NT2/D1 (cell line): Measurements from ENCODE around the gene NAT9.

Experiments
- DNase-seq: peaks from one replicate; pipeline ENCODE4 v3.0.0-alpha.2; 2011; ENCODE audit warnings: low read depth, low spot score
- H3K27me3 ChIP-seq: 2 replicates; pipeline ENCODE4 v1.6.0; 2011; ENCODE audit warnings: mild to moderate bottlenecking; ENCODE audit not compliant: insufficient read length, insufficient read depth
- H3K36me3 ChIP-seq: 2 replicates; pipeline ENCODE4 v1.6.1; 2011; ENCODE audit warnings: mild to moderate bottlenecking, low read length, mixed read lengths; ENCODE audit not compliant: insufficient read depth, insufficient read length
- H3K4me1 ChIP-seq: 2 replicates; pipeline ENCODE4 v1.5.1; 2011; ENCODE audit not compliant: insufficient read depth, insufficient read length
- H3K4me3 ChIP-seq: 2 replicates; pipeline ENCODE4 v1.5.1; 2011; ENCODE audit warnings: low read depth; ENCODE audit not compliant: insufficient read length
- H3K9ac ChIP-seq: 2 replicates; pipeline ENCODE4 v1.6.0; 2011; ENCODE audit warnings: low read depth; ENCODE audit not compliant: insufficient read length
- H3K9me3 ChIP-seq: 2 replicates; pipeline ENCODE4 v1.5.1; 2011; ENCODE audit warnings: mild to moderate bottlenecking, low read length; ENCODE audit not compliant: insufficient read depth
- SUZ12 ChIP-seq: IDR thresholded peaks from 2 replicates; pipeline ENCODE4 v1.6.1; 2011; ENCODE audit not compliant: insufficient read length, insufficient read depth; ENCODE audit errors: extremely low read depth
- YY1 ChIP-seq: IDR thresholded peaks from 2 replicates; pipeline ENCODE4 v1.6.1; 2011; ENCODE audit not compliant: insufficient read length, insufficient read depth
- ZNF274 ChIP-seq: IDR thresholded peaks from 2 replicates; pipeline ENCODE4 v1.6.1; 2011; ENCODE audit warnings: mild to moderate bottlenecking, low read depth, low read length

Gene NAT9

DNA sequence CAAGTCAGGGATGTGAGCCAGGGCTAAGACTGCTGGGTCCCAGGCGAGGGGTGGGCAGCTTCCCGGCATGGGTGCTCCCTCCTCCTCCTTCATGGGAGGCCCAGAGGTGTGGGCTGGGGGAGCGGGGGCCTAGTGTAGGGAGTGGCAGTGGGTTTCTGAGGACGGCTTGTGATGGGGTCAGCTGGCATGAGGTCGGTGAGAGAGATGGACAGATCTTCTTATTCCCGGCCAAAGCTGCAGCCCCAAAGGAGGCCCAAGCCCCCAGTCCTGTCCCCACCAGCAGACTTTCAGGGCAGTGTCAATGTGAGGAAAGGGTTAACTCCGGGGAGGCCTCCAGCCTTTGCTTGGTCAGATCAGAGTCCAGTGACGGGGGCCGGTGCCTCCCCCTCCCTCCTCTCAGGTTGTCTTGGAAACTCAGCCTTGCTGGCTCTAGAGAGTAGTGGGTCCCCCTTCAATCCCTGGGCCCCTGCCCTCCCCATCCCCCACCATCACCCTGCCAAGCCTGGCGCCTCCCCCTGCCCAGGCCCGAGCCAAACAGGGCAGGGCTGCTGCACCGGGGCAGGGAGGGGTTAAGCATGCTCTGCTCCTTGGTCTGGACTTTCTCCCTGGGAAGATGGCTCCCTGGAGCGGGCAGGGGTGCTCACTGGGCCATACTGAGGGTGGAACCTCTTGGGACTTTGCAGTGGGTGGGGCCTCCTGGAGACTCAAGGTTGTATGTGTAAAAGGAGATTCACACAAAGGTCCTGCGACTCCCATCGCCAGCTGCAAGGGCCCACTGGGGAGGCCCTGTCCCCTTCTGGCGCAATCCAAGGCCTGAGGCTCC is 12.4 kb downstream of the NAT9 start:
- H3K9ac ChIP-seq = no peak overlapping the region
- no peak for DNase-seq
- no peaks in the 10 kb centered on the region for H3K9me3 ChIP-seq
- H3K4me1 ChIP-seq = peaks cover 40% of the 10 kb centered on the region
- H3K36me3 ChIP-seq = peaks cover 42% of the 10 kb centered on the region
- TF ChIP-seq ZNF274 = no peak
- no peak for TF ChIP-seq SUZ12
- no peak for TF ChIP-seq YY1
- H3K27me3 ChIP-seq = no peaks in the 10 kb centered on the region
- no peak overlapping the region for H3K4me3 ChIP-seq

DNA sequence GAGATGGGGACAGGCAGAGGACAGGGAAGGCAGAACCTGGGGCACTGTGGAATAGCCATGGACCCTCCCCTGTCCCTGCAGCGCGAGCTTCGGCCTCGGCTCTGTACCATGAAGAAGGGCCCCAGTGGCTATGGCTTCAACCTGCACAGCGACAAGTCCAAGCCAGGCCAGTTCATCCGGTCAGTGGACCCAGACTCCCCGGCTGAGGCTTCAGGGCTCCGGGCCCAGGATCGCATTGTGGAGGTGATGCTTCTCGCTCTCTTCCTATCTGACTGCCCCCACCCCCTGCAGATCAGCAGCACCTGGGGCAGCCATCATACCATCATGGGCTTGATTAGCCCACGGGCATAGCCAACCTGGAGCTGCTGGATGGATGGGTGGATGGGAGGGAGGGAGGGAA is 14.2 kb downstream of the NAT9 start:
- Histone ChIP-seq H3K9me3 (no peaks in the 10 kb centered on the region), H3K27me3 (no peaks in the 10 kb centered on the region), H3K9ac (no peak overlapping the region), H3K4me1 (peaks cover 58% of the 10 kb centered on the region), H3K36me3 (peaks cover 26% of the 10 kb centered on the region), H3K4me3 (no peak overlapping the region)
- DNase-seq = no peak
- TF ChIP-seq YY1 (no peak), ZNF274 (no peak), SUZ12 (no peak)

DNA sequence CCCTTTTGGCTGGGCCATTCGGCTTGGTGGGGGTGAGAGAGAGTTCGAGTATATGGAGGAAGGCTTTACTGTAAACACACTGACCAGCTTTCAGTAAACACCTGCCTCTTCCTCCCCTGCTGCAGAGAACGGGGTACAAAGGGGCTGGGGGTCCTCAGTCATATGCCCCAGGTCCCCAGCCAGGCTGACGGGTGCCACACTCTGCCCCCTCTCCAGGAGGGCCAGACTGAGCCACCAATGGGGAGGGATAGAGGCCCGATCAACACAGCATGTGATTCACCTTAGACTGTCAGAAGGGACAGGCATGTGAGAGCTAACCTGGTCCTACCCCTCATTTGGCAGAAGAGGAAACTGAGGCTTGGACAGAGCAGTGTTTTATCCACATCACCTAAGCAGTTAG is 14.7 kb downstream of the NAT9 start:
- Histone ChIP-seq H3K27me3 (no peaks in the 10 kb centered on the region), H3K9me3 (no peaks in the 10 kb centered on the region), H3K9ac (peak overlapping the region; percentile 63), H3K4me1 (peaks cover 59% of the 10 kb centered on the region), H3K36me3 (peaks cover 21% of the 10 kb centered on the region), H3K4me3 (no peak overlapping the region)
- TF ChIP-seq SUZ12 (no peak), ZNF274 (no peak), YY1 (no peak)
- no peak for DNase-seq

DNA sequence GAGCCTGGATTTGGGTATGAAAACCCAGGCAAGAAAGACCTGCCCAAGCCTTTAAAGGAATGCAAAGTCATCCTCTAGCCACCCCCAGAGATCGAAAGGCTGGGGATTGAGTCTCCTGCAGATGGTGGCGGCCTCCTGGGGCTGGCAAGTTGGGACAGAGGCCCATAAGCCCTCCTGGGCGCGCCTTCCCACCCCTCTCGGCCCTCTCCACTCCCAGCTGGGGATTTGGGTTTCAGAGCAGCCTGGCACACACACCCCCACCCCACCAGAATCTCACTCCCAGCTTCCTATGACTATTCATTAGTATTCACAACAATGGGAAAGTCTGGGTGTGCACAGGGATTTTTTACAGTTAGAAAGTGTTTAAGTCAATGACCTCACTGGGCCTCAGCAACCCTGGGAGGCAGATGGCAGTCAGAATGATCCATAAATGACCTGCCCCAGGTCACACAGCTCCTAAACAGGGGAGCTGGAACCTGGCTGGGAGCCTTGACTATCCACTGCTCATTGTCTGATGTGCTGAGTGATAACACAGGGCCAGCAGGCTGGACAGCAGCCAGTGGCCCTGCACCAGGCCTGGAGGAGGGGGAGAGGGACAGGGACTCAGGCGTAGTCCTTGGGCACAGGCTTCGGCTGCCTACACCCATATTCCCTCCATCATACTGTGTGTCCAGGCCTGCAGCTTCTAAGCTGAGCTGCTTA is 15.6 kb downstream of the NAT9 start:
- no peaks in the 10 kb centered on the region for H3K9me3 ChIP-seq
- no peaks in the 10 kb centered on the region for H3K27me3 ChIP-seq
- H3K36me3 ChIP-seq = peaks cover 18% of the 10 kb centered on the region
- no peak overlapping the region for H3K4me3 ChIP-seq
- H3K9ac ChIP-seq = peak overlapping the region; percentile 63
- TF ChIP-seq YY1 (no peak), ZNF274 (no peak)
- H3K4me1 ChIP-seq = peaks cover 59% of the 10 kb centered on the region
- no peak for DNase-seq

DNA sequence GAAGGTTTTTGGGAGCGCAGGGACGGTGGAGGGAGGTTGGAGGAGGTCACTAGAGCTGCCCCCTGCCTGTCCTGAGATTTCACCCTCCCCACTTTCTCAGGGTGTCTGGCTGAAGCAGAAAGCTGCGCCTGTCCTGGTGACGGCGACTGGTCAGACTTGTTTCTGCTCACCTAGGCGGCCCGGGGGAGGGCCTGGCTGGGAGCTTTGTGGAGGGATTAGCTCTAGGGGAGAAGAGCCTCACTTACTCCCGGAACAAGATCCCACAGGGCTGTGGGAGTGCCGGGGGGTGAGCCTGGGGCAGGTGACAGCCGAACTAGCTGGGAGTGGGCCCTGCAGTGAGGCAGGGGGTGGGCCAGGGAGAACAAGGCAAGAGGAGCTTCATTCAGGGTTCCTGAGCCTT is 16.2 kb downstream of the NAT9 start:
- peaks cover 17% of the 10 kb centered on the region for H3K36me3 ChIP-seq
- no peak for DNase-seq
- TF ChIP-seq ZNF274 = no peak
- no peak for TF ChIP-seq YY1
- TF ChIP-seq SUZ12 = no peak
- no peaks in the 10 kb centered on the region for H3K9me3 ChIP-seq
- no peak overlapping the region for H3K4me3 ChIP-seq
- H3K27me3 ChIP-seq = no peaks in the 10 kb centered on the region
- peak overlapping the region; percentile 77 for H3K9ac ChIP-seq
- peaks cover 59% of the 10 kb centered on the region for H3K4me1 ChIP-seq

DNA sequence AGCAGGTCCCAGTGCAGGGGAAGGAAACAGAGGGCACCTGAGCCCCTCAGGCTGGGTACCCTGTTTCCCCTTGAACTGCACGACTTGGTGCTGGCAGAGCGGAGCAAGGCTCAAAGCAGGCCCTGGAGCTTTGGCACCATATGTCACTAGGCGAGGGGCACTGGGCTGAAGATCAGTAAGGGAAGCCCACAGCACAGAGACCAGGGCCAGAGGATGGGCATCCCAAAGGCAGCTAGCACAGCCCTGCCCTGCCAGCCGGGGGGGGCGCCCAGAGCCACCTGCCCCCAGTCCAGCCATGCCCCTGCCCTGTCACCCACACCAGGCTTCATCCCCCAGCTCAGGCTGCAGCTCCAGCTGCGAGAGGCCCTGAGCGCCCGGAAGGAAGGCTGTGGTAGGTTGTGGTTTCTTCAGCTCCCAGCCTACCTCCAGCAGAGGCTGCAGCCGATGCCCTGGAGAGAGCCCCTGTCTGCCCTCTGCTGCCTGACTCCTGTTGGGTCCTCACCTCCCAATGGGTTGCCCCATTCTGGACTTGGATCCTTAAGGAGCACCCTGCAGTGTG is 16.8 kb downstream of the NAT9 start:
- Histone ChIP-seq H3K27me3 (no peaks in the 10 kb centered on the region), H3K36me3 (peaks cover 11% of the 10 kb centered on the region), H3K4me3 (no peak overlapping the region), H3K4me1 (peaks cover 55% of the 10 kb centered on the region), H3K9ac (peak overlapping the region; percentile 77), H3K9me3 (no peaks in the 10 kb centered on the region)
- TF ChIP-seq YY1 (no peak), ZNF274 (no peak), SUZ12 (no peak)
- no peak for DNase-seq

DNA sequence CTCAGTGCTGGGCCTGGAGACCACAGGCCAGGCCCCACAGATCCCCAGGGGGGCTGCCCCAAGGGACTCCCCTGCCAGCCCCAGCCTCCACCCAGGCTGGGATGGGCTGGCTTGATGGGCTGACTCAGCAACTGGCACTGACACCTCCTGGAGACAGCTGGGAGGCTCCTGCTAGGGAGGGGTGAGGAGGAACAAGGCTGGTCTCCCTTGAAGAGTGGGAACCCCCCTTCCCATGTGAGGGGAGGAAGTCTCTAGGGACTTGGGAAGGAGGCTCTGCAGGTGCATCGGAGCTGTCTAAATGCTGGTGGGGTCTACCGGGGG is 17.3 kb downstream of the NAT9 start:
- Histone ChIP-seq H3K9me3 (no peaks in the 10 kb centered on the region), H3K4me3 (no peak overlapping the region), H3K36me3 (peaks cover 7% of the 10 kb centered on the region), H3K4me1 (peaks cover 50% of the 10 kb centered on the region), H3K27me3 (no peaks in the 10 kb centered on the region), H3K9ac (peak overlapping the region; percentile 77)
- TF ChIP-seq YY1 (no peak), SUZ12 (no peak), ZNF274 (no peak)
- no peak for DNase-seq
